ENCODE results near the gene ZIC2. TPM values are rescaled to one million over a fixed set of nuclear protein-coding genes. Genes with fewer than 3 reads are reported as not detected.
"Not testable (repeated sequence)": the region's sequence is repeated elsewhere in the genome, so short reads cannot be mapped to it uniquely, and the experiment has no call there.

Gene ZIC2
- total RNA-seq, 1 donor from 2014 or later, result 21.9 TPM

DNA sequence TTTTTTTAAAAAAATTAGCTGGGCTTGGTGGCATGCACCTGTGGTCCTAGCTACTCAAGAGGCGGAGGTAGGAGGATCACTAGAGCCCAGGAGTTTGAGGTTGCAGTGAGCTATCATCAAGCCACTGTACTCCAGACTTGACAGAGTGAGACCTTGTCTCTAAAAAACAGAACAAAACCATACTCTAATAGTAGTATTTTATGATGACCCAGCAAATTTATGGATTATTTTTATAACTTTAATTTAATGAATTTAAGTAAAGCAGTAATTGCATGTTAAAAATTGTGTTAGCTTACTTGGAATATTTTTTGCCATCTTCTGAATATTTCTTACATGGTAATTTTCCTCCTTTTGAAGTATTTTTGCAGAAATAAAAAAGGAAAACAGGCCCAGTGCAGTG, 48.3 kb downstream of the ZIC2 start:
- no peaks in the 10 kb centered on the region for H3K9me3 Mint-ChIP-seq (ENCODE audit: unreplicated experiment)
- no peak overlapping the region for H3K4me3 Mint-ChIP-seq (ENCODE audit: unreplicated experiment)
- TF ChIP-seq, protein P1, sequence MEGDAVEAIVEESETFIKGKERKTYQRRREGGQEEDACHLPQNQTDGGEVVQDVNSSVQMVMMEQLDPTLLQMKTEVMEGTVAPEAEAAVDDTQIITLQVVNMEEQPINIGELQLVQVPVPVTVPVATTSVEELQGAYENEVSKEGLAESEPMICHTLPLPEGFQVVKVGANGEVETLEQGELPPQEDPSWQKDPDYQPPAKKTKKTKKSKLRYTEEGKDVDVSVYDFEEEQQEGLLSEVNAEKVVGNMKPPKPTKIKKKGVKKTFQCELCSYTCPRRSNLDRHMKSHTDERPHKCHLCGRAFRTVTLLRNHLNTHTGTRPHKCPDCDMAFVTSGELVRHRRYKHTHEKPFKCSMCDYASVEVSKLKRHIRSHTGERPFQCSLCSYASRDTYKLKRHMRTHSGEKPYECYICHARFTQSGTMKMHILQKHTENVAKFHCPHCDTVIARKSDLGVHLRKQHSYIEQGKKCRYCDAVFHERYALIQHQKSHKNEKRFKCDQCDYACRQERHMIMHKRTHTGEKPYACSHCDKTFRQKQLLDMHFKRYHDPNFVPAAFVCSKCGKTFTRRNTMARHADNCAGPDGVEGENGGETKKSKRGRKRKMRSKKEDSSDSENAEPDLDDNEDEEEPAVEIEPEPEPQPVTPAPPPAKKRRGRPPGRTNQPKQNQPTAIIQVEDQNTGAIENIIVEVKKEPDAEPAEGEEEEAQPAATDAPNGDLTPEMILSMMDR (IDR thresholded peaks at IDR 0.05; ENCODE audit: partially characterized antibody, unreplicated experiment), result no peak
- H3K36me3 Mint-ChIP-seq (ENCODE audit: unreplicated experiment), result no peaks in the 10 kb centered on the region
- DNase-seq, result no peak
- H3K4me1 Mint-ChIP-seq (ENCODE audit: low read depth, unreplicated experiment), result no peaks in the 10 kb centered on the region
- H3K27ac Mint-ChIP-seq (ENCODE audit: unreplicated experiment), result no peak overlapping the region
- no peaks in the 10 kb centered on the region for H3K27me3 Mint-ChIP-seq (ENCODE audit: unreplicated experiment)

DNA sequence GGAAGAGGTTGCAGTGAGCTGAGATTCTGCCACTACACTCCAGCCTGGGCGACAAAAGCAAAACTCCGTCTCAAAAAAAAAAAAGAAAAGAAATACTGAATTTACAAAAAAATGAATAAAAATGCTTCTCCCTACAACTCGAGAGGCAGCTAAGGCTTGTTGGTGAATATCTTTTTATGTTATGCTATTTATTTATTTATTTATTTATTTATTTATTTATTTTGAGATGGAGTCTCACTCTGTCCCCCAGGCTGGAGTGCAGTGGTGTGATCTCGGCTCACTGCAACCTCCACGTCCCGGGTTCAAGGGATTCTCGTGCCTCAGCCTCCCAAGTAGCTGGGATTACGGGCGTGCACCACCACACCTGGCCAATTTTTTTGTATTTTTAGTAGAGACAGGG, 51.1 kb downstream of the ZIC2 start:
- H3K9me3 Mint-ChIP-seq (ENCODE audit: unreplicated experiment), result not testable (repeated sequence)

DNA sequence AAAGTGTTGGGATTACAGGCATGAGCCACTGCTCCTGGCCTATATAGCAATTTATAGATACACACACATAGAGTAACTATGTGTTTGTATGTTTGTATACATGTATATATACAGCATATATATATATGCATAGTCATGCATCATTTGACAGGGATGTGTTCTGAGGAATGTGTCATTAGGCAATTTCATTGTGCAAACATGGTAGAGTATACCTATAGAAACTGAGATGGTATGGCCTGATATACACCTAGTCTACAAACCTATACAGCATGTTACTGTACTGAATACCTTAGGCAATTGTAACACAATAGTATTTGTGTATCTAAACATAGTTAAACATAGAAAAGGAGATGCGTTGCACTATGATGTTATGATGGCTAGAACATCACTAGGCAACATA, 54.4 kb downstream of the ZIC2 start:
- Mint-ChIP-seq H3K9me3 (ENCODE audit: unreplicated experiment) (peaks cover 2% of the 10 kb centered on the region), H3K4me1 (ENCODE audit: low read depth, unreplicated experiment) (no peaks in the 10 kb centered on the region), H3K27me3 (ENCODE audit: unreplicated experiment) (no peaks in the 10 kb centered on the region), H3K4me3 (ENCODE audit: unreplicated experiment) (no peak overlapping the region), H3K27ac (ENCODE audit: unreplicated experiment) (no peak overlapping the region), H3K36me3 (ENCODE audit: unreplicated experiment) (no peaks in the 10 kb centered on the region)
- TF ChIP-seq, protein P1 (IDR thresholded peaks at IDR 0.05; ENCODE audit: partially characterized antibody, unreplicated experiment), result no peak
- DNase-seq, result no peak

More for the DNA sequence above, 51.1 kb downstream of the ZIC2 start:
- not testable (repeated sequence) for H3K27me3 Mint-ChIP-seq (ENCODE audit: unreplicated experiment); H3K36me3 Mint-ChIP-seq (ENCODE audit: unreplicated experiment); H3K4me1 Mint-ChIP-seq (ENCODE audit: low read depth, unreplicated experiment); H3K4me3 Mint-ChIP-seq (ENCODE audit: unreplicated experiment); DNase-seq; H3K27ac Mint-ChIP-seq (ENCODE audit: unreplicated experiment)

Other genes with a start within 250 kb of the ZIC2 start
- 0.47 TPM for gene ZIC5, start 10.0 kb upstream of the ZIC2 start, total RNA-seq (ENCODE audit: unreplicated experiment)
- 66.8 TPM for gene PCCA, start 107.3 kb downstream of the ZIC2 start, total RNA-seq (ENCODE audit: unreplicated experiment)